ENCODE results near the gene PTGES2. TPM values are rescaled to one million over a fixed set of nuclear protein-coding genes. Genes with fewer than 3 reads are reported as not detected.

The PTGES2 gene
- polyA plus RNA-seq, 1 of the 3 experiments (the other 2 are of a cell fraction), result 141 TPM

GRCh38 chr9:128099231-128099931 is 28.1 kb downstream of the PTGES2 start:
- Histone ChIP-seq H3K36me3 (replicated peaks in 1 of 2; ENCODE audit: control insufficient read depth in 1 of 2, insufficient read depth in 2 of 2, low read length in 1 of 2) (peaks cover 4 to 36% of the 10 kb centered on the region in 2 experiments), H3K9me3 (no peaks in the 10 kb centered on the region)
- POLR2A ChIA-PET, result no interaction called here

More at GRCh38 chr9:128099231-128099931, 28.1 kb downstream of the PTGES2 start:
- Histone ChIP-seq H4K20me1 (ENCODE audit: insufficient read depth) (0 out of 2 replicates have a peak, but pooled peaks cover 5% of the 10 kb centered on the region), H3K9ac (peak overlapping the region; percentile 37; the same call in 1 of the 2 replicates), H3K4me2 (peak overlapping the region; percentile 10; the same call in 1 of the 2 replicates), H3K9me2 (no peaks in the 10 kb centered on the region), H3K4me1 (ENCODE audit: control insufficient read depth in 1 of 2, insufficient read depth in 2 of 2, low read depth in 1 of 2, low read length in 1 of 2) (peaks cover 34 to 37% of the 10 kb centered on the region in 2 experiments), H2AFZ (ENCODE audit: low read depth) (no peak overlapping the region), H3K79me2 (ENCODE audit: insufficient read depth) (peaks cover 61% of the 10 kb centered on the region), H3F3A (replicated peaks; ENCODE audit: insufficient read depth) (peaks cover 10% of the 10 kb centered on the region), H3K4me3 (ENCODE audit: low read depth in 2 of 2, low read length in 1 of 2) (no peak overlapping the region), H3K27ac (ENCODE audit: low read depth in 2 of 2, low read length in 1 of 2) (peak overlapping the region in 1 of 2 experiments; percentile 57; a peak in 3 of 4 replicates), H3K27me3 (ENCODE audit: insufficient read depth) (no peaks in the 10 kb centered on the region)
- WGBS (ENCODE audit: low lambda C conversion rate), result 94% methylated on average over 13 of the region's 16 CpGs
- DNase-seq, result no peak
- TF ChIP-seq SMC3 (IDR thresholded peaks at IDR 0.05; ENCODE audit: low read depth, low read length), result no peak
- no peak for TF ChIP-seq CHD2 (IDR thresholded peaks at IDR 0.05; ENCODE audit: low read length, partially characterized antibody)
- no peak for TF ChIP-seq RCOR1 (IDR thresholded peaks at IDR 0.05; ENCODE audit: low read length)
- TF ChIP-seq POLR2AphosphoS5 (IDR thresholded peaks at IDR 0.05; ENCODE audit: low read depth, low read length), result no peak
- TF ChIP-seq, protein P1, sequence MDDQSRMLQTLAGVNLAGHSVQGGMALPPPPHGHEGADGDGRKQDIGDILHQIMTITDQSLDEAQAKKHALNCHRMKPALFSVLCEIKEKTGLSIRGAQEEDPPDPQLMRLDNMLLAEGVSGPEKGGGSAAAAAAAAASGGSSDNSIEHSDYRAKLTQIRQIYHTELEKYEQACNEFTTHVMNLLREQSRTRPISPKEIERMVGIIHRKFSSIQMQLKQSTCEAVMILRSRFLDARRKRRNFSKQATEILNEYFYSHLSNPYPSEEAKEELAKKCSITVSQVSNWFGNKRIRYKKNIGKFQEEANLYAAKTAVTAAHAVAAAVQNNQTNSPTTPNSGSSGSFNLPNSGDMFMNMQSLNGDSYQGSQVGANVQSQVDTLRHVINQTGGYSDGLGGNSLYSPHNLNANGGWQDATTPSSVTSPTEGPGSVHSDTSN (IDR thresholded peaks at IDR 0.05), result no peak
- no peak for TF ChIP-seq USF2 (IDR thresholded peaks at IDR 0.05; ENCODE audit: borderline replicate concordance, low read depth, low read length)
- TF ChIP-seq, protein P2, sequence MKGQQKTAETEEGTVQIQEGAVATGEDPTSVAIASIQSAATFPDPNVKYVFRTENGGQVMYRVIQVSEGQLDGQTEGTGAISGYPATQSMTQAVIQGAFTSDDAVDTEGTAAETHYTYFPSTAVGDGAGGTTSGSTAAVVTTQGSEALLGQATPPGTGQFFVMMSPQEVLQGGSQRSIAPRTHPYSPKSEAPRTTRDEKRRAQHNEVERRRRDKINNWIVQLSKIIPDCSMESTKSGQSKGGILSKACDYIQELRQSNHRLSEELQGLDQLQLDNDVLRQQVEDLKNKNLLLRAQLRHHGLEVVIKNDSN (IDR thresholded peaks at IDR 0.05; ENCODE audit: borderline replicate concordance, low read depth), result no peak
- TF ChIP-seq, protein P3, sequence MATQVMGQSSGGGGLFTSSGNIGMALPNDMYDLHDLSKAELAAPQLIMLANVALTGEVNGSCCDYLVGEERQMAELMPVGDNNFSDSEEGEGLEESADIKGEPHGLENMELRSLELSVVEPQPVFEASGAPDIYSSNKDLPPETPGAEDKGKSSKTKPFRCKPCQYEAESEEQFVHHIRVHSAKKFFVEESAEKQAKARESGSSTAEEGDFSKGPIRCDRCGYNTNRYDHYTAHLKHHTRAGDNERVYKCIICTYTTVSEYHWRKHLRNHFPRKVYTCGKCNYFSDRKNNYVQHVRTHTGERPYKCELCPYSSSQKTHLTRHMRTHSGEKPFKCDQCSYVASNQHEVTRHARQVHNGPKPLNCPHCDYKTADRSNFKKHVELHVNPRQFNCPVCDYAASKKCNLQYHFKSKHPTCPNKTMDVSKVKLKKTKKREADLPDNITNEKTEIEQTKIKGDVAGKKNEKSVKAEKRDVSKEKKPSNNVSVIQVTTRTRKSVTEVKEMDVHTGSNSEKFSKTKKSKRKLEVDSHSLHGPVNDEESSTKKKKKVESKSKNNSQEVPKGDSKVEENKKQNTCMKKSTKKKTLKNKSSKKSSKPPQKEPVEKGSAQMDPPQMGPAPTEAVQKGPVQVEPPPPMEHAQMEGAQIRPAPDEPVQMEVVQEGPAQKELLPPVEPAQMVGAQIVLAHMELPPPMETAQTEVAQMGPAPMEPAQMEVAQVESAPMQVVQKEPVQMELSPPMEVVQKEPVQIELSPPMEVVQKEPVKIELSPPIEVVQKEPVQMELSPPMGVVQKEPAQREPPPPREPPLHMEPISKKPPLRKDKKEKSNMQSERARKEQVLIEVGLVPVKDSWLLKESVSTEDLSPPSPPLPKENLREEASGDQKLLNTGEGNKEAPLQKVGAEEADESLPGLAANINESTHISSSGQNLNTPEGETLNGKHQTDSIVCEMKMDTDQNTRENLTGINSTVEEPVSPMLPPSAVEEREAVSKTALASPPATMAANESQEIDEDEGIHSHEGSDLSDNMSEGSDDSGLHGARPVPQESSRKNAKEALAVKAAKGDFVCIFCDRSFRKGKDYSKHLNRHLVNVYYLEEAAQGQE (IDR thresholded peaks at IDR 0.05; ENCODE audit: low read depth, low read length), result no peak
- CTCF ChIA-PET, result interaction anchor here (18.8 kb wide), 1 partner anchor 16 kb away, joined by 246 read pairs; no protein-coding TSS in a partner anchor
